ENCODE data around the gene TAF3.

TAF3 gene

GRCh38 chr10:8035641-8036470 is 217.6 kb downstream of the TAF3 start:
- no peak for DNase-seq

- DNase-seq: no peak
These were observed 218.3 kb downstream of the TAF3 start for GRCh38 chr10:8036506-8037198.

DNA sequence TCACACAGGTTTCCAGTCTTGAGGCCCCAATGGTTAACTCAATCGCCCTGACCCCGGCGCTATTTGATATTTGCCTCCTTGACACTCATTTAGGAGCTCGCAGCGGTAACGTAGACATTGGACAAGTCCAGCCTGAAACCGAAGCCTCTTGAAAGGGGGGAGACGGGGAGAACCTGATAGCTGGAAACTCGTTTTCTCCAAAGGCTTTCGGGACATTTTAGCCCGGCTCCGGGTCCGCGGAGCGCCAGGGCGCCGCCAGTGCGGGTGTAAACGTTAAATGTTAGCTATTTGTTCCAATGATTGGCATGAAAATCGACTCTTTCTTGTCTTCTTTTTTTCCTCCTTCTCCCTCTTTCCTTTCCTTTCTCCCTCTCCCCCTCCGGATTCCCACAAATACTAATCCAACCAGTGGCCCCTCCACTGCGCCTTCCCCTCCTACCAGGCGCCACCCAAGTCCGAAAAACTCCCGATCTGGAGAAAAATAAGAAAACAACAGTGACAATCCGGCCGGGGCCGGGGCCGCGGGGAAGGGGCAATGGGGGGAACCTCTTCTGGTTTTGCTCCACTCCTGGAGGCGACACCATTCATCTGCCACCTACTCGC is 219.0 kb downstream of the TAF3 start:
- no peak for DNase-seq

DNA sequence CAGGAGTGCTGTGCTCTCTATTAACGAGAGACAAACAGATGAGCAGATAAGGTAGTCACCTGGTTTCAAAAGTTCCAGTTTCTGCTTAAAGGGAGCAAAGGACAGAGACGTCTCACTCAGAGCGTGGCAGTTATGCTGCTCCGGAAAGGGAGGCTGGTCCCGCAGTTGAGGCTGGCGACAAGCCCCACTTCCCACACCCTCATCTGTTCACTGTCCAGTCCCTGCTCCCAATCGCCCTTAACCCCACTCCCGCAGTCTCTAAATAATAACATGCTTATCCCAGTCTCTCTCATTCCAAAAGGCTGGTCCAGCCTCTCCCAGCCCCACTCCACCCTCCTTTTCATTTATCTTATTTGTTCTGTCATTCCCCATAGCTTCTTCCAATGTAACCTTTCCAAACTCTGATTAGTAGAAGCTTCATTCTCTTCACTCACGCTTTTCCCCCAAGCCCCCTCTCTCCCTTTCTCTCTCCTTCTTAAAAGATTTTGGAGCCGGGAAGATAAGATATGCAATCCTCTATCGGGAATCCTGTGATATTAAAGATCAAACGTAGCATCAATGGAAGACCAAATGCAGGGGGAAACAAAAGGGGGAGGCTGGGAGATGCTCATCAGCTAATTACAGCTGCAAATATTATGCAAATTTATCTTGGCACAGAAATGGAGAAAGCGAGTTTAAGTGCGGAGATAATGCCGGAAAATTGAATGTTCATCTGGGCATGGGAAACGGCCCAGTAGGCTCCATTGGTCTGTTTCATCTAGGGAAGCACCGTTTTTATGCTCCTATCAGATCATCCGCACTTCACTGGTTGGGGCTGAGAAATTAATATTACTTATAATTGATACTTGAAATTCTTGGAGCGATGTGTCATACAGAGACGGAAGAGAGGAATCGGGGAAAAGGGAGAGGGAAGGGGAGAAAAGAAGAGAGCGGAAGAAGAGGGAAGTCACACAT is 219.9 kb downstream of the TAF3 start:
- no peak for DNase-seq

DNA sequence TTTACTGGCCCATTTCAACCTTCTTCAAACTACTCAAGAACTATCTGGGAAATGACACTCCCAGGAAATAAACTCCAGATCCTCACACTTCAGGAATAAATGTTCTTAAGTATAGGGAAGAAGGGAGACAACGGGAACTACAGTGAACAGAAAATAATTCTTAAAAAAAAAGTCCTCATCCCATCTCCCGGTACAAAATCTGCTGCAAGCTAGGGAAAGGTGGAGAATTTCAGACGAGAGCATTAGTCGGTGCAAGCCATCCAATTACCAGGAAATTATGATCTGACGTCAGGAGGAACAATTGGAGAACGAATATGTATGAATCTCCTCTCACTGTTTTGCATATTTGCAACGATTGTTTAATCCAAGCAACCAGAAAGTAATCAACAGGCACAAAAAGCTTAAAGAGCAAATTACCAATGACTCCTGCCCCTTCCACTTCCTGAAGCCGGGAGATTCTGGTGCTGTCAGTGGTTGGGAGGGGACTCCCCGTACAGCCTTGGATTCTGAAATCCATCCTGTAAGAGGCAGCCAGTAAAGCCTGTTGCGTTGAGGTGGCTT is 221.1 kb downstream of the TAF3 start:
- no peak for DNase-seq

DNA sequence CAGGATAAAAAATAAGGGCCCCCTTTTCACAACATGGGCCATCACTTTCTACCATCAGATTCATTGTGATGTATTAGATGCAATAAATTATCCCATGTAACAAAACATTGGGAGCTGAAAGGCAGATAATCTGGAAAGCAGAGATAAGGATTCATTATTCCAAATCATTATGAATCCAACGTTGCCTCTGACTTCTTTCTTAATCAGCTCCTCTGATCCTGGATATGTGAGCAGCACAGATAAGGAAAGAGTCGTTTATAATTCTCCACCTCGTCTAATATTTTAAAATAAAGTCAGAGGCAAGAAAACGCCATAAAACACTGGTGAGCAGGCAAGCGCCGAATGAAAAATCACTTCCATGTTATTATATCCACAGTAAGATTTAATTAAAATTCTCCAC is 222.3 kb downstream of the TAF3 start:
- no peak for DNase-seq

DNA sequence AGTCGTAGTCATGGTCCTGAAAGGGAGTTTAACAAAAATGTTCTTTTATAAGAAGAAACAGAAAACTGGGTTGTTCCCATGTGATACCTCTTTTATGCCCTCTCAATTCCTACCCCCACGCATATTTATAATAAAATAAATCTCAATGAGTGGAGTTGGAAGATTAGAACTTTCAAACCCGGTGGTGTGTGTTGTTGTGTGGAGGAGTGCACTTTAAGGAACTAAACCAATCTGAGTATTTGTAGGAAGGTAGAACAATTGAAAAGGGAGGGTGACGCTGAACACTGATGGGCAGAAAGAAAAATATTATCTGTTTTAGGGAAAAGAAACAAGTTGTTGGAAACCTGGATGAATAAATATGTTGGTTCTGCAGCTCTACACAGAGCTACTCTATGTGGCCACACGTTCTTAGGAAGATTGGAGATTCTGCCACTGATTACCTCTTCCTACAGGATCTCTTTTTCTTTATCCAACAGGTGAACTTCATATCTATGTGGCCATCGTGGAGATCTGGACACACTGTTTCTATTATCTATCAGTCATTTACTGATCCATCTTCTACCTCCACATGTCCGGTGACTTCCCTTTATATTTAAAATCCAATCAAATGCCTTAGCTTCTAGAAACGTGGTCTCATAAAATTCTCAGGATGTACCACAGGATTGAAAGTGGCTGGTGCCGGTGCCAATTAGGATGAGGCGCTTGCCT is 223.1 kb downstream of the TAF3 start:
- DNase-seq: no peak

- no peak for DNase-seq
These were observed 223.9 kb downstream of the TAF3 start for GRCh38 chr10:8041992-8042720.

DNA sequence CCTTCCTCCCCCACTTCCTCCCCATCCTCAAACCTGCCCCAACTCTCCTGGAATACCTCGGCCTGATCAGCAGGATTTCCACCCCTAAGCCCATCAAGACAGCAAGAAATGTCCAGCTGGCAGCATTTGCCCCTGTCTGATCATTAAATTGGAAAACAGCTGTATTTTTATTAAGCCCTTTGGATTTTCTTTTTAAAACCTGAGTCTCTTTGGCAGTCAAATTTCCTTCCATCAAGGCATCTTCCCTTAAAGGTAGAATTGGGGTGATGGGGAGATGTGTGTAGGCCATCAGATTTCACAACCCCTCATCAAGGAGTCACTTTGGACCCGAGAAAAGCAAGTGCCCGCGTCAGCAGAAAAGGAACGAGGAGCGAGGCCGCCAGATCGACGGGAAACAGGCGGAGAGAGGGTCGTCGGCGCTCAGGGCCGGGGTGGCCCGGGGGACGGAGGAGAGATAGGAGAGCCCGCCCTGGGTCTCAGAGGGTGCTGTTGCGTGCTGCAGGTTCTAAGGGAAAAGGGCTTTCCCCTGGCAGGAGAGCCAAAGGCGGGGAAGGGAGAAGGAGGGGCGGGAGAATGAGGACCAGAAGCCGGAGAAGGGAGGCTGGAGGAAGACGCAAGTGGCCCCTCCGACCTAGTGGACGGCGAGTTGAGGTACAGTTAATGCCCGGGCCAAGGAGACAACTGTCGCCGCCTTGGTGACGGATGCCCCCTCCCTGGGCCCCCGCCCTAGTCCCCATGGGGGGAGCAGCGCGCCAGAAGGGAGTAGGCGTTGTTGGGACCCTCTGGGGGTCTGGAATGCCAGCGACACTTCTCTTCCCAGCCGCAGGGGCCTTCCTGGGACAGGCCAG is 224.6 kb downstream of the TAF3 start:
- DNase-seq: no peak

GRCh38 chr10:8043569-8044306 is 225.4 kb downstream of the TAF3 start:
- DNase-seq: peak; percentile 30

GRCh38 chr10:8044331-8044907 is 226.1 kb downstream of the TAF3 start:
- no peak for DNase-seq

GRCh38 chr10:8044908-8045725 is 226.8 kb downstream of the TAF3 start:
- no peak for DNase-seq

DNA sequence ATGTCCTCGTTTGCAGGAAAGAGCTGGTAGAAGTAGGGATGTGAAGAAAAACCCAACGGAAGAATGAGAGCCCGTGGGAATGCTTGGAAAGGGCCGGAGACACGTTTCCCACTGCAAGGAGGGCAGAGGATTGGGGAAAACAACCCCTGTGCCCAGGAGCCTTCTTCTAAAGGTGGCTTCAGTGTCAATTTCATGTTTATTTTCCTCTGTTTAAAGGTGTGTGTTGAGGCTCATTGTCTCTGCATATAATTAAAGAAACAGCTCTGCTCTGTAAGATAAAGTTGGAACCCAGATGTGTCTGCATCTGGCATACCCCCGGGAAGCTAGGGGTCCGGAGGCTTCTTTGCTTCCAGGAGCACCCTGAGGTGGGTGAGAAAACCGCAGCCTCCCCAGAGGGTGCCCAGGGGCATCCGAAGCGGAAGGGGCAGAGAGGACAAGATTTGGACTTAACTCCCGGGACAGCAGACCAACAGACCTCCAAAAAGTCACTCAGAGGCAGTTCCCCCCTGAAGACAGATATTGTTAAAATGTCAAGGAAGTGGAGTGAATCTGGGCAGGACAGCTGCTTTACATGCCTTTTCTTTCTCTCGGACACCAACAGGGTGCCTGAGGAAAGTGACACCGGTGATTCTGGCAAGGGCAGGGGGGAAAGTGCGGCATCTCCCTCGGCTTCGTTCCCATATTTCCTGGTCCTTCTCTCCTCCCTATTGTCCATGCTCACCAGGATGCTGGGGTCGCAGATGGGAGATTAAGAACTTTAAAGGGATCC is 227.6 kb downstream of the TAF3 start:
- no peak for DNase-seq

DNA sequence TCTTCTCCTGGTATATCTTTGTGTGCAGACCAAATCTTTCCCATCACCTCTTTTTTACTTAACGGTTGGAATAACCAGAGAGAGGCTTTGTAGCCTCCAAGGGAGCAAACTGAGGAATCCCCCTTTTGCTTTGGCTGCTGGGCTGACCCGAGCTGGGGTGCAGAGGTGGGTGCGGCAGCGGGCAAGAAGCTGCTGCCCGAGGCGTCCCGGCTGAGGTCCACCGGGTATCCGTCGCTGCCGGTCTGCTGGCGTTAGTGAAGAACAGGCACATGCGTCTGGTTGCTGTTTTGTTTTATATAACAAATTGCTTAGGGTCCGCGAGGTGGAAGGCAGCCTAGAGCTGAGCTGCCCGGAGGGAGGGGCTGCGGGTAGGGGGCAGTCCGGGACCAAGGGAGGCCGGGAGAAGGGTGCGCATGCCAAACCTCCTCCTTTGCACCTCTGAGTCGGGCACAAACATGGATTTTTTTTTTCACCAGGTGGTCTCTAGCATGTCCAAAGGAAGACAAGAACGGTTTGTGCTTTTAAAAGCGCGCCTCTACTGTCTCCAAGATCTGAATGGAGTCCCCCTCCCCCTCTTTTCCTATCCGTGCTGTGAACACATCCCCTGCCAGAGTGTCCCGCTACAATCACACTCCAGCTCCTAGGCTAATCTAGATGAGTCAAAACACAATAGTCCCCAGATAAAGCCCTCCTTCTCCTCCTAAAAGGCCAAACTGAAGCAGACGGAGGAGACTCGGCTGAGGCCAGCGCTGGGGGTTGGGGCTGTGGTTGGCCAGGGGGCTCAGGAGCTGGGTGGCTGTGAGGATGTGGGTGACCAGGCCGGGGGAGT is 229.4 kb downstream of the TAF3 start:
- DNase-seq: no peak

DNA sequence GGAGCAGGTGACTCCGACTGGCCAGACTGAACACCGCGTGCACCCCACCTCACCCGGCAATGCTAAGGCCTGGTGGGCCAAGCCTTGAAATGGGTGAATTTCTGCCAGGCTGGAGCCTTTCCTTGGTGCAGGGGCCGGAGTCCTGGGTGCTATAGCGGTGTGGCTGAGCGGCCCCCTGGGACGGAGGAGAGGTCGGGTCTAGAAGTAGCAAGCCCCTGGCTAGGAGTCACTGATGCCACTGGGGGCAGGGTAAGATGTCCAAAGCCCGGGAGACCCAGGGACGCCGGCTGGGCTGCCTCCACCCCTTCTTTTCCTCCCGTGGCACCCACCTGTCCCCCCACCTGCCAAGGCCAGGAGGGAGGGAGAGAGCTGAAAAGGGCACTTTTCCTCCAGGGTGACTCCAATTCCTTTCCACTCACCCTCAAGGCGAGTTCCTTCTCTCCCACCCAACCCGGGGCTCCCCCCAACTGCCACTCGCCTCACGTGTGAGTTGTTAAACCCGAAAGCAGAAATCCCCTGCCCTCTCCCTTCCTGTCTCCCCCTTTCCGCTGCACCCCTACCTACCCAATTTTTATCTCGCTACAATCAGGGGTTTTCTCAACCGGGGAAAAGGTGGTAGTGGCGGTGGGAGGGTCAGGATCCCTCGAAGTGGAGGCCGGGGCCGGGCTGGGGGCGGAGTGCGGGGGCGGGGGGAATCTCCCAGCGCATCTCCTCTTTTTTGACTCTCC is 230.1 kb downstream of the TAF3 start:
- no peak for DNase-seq

Data from NCI-H82 (cell line).